LNCAP (cell line): ENCODE measurements around the gene PCDHGA9.

Experiments
- TF ChIP-seq, protein P1 (sequence below): fragments of 450-650 bp; IDR thresholded peaks from 2 replicates; pipeline ENCODE4 v1.5.1; 2017; ENCODE audit warnings: mild to moderate bottlenecking

PCDHGA9 gene

GRCh38 chr5:141434006-141434405 lies 31.4 kb downstream of the PCDHGA9 start:
- TF ChIP-seq, protein P1, sequence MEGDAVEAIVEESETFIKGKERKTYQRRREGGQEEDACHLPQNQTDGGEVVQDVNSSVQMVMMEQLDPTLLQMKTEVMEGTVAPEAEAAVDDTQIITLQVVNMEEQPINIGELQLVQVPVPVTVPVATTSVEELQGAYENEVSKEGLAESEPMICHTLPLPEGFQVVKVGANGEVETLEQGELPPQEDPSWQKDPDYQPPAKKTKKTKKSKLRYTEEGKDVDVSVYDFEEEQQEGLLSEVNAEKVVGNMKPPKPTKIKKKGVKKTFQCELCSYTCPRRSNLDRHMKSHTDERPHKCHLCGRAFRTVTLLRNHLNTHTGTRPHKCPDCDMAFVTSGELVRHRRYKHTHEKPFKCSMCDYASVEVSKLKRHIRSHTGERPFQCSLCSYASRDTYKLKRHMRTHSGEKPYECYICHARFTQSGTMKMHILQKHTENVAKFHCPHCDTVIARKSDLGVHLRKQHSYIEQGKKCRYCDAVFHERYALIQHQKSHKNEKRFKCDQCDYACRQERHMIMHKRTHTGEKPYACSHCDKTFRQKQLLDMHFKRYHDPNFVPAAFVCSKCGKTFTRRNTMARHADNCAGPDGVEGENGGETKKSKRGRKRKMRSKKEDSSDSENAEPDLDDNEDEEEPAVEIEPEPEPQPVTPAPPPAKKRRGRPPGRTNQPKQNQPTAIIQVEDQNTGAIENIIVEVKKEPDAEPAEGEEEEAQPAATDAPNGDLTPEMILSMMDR = no peak

DNA sequence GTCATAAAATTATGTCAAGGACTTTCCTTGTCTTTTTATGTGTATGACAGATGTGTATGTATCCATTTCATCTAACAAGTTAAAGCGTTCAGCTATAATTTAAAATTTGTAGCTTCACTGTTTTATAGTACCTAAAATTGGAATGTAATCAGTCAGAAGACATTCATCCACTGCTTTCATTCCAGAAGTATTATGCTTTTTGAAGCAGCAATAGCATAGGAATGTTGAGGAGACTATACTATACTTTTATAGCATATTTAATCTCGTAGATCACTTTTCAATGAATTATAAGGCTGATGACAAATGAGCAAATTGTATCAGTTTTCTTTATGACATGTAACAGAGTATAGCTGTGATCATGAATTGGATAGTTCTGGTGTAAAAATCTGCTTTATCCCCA lies 34.6 kb downstream of the PCDHGA9 start:
- TF ChIP-seq, protein P1 = no peak

DNA sequence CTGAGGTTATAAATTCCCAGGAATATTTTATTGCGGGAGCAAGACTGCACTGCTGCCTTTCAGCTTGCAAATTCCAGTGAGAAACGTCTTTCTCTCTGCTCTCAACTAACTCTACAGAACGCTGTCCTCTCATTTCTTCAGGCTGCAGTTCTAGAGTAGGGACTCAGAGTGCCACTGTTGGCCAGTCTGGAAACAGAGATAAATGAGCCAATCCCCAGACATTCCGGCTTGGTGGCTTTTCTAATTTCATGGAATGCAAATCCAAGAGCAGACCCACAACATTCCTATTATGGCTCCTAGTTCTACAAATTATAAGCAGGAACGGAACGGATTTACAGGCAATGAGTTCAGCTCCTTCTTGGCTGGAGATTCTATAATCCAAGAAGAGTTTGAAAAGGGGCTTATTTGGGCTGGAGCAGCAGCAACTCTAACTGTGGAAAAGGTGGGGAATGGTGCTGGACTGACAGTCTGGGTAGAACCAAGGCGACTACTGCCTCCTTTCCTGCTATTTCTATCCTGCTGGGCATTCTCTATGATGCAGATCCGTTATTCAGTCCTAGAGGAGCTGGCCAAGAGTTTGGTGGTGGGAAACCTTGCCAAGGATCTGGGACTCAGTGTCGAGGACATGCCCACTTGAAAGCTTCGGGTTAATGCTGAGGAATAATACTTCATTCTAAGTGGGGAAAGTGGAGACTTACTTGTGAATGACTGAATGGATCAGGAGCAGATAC lies 37.0 kb downstream of the PCDHGA9 start:
- TF ChIP-seq, protein P1 = no peak

- TF ChIP-seq, protein P1 = no peak
These were observed 37.8 kb downstream of the PCDHGA9 start for GRCh38 chr5:141440341-141440740.

GRCh38 chr5:141441571-141442170 lies 39.1 kb downstream of the PCDHGA9 start:
- TF ChIP-seq, protein P1 = no peak
